PFSK-1 (cell line): ENCODE measurements around the gene ULK4.

Source experiments
- FOXP2 ChIP-seq: optimal IDR thresholded peaks from 2 replicates; pipeline ENCODE3; 2011; ENCODE audit warnings: borderline replicate concordance, control low read depth, inconsistent platforms; ENCODE audit not compliant: insufficient read depth; ENCODE audit errors: extremely low read length, extremely low read depth
- POLR2AphosphoS5 ChIP-seq: IDR thresholded peaks from 2 replicates; pipeline ENCODE4 v1.6.1; 2012; ENCODE audit warnings: low read depth, mild to moderate bottlenecking, control low read depth, low read length, moderate library complexity
- REST ChIP-seq, 2 experiments: IDR thresholded peaks; 2 replicates each; pipeline versions ENCODE4 v1.6.1 to v1.8.0; 2011 to 2012; ENCODE audit warnings: low read depth in 2 of 2, low read length in 2 of 2, control low read depth in 1 of 2, inconsistent platforms in 1 of 2, mild to moderate bottlenecking in 1 of 2, moderate library complexity in 1 of 2; ENCODE audit not compliant: insufficient read depth in 1 of 2
- SIN3A ChIP-seq: IDR thresholded peaks from 2 replicates; pipeline ENCODE4 v1.6.1; 2012; ENCODE audit warnings: mild to moderate bottlenecking, low read length, moderate library complexity, borderline replicate concordance; ENCODE audit not compliant: insufficient read depth

DNA sequence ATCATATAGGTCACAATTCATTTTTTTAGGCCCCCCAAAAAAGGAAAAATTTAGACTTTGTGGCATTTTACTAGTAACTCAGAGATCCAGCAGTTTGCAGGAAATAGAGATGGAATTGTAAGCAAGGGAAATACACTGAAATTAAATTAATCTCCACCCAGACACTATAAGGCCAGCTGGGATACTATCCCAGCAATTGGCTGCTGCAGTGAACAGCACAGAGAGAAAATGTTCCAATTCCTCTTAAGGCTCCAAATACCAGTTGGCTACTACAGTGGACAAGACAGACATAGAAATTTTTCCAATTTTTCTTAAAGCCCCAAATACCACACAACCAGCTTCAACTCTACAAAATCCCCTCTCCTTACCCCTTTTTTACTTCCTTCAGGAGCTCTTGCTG, 78.9 kb downstream of the ULK4 start:
- no peak for TF ChIP-seq REST (IDR thresholded peaks at IDR 0.05; ENCODE audit: insufficient read depth in 1 of 2, low read depth in 2 of 2, low read length in 2 of 2)
- TF ChIP-seq FOXP2 = no peak
- TF ChIP-seq POLR2AphosphoS5 = no peak
- no peak for TF ChIP-seq SIN3A
